22Rv1 (cell line): Measurements from ENCODE around the gene SLCO3A1.

Experiments used
- ZFX ChIP-seq: fragments of 450-650 bp; IDR thresholded peaks from 2 replicates; pipeline ENCODE4 v1.6.1; 2017; ENCODE audit warnings: antibody characterized with exemption, borderline replicate concordance
- TF ChIP-seq, protein P1 (sequence below): fragments of 450-650 bp; IDR thresholded peaks from 2 replicates; pipeline ENCODE4 v1.5.1; 2017; ENCODE audit warnings: mild to moderate bottlenecking

DNA sequence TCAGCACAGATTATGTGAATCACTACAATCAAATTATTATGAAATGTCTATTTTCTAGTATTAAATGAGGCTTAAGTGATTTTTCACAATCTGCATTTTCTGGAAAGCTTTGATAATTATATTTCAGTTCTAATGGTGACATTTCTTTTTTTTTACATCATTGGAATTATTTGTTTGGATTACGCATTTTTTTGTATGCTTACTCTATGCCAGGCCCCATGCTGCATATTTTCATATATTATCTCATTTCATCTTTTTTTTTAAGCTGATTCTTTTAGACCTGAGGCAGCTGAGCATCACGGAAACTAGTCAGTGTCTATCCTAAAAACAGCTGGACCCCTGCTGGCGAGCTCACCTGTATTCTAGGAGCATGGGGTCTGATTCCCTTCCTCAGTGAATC is 31.1 kb downstream of the SLCO3A1 start:
- TF ChIP-seq, protein P1, sequence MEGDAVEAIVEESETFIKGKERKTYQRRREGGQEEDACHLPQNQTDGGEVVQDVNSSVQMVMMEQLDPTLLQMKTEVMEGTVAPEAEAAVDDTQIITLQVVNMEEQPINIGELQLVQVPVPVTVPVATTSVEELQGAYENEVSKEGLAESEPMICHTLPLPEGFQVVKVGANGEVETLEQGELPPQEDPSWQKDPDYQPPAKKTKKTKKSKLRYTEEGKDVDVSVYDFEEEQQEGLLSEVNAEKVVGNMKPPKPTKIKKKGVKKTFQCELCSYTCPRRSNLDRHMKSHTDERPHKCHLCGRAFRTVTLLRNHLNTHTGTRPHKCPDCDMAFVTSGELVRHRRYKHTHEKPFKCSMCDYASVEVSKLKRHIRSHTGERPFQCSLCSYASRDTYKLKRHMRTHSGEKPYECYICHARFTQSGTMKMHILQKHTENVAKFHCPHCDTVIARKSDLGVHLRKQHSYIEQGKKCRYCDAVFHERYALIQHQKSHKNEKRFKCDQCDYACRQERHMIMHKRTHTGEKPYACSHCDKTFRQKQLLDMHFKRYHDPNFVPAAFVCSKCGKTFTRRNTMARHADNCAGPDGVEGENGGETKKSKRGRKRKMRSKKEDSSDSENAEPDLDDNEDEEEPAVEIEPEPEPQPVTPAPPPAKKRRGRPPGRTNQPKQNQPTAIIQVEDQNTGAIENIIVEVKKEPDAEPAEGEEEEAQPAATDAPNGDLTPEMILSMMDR: no peak
- no peak for TF ChIP-seq ZFX
